Measurements from ENCODE around the gene ANGEL1. TPM values are rescaled to one million over a fixed set of nuclear protein-coding genes. Genes with fewer than 3 reads are reported as not detected.

Gene ANGEL1
- total RNA-seq, 1 experiment from 2014 or later: 31.7 TPM

DNA sequence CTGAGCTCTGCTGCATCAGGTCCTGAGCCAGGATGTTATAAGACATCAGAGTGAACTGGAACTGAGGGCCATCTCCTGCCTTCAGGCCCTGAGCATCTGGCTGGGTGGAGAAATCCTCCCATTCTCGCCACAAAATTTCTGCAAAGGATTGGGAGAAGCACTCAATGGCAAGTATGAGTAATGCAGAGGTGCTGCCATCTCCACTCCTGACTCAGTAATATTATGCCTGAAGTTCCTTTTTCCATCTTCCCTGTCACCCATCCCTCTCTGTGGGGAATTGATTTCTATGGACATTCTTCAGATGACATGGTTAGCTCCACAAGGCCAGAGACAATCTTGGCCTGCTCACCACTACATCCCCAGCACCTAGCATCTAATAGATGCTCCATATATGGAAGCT is 4.7 kb downstream of the ANGEL1 start:
- ChIA-PET CTCF (no interaction called here), POLR2A (ENCODE audit: unreplicated experiment) (no interaction called here)
- H3K4me1 ChIP-seq (replicated peaks; ENCODE audit: insufficient read depth): peaks cover 14% of the 10 kb centered on the region
- BruUV-seq (replicated peaks): no TSS peak
- no peak for DNase-seq
- intact Hi-C loops (cut with micrococcal nuclease; ENCODE audit: unreplicated experiment): no loop called here
- H3K79me2 ChIP-seq (ENCODE audit: low read depth): peaks cover 16% of the 10 kb centered on the region
- no peak overlapping the region for H2AFZ ChIP-seq
- H3K4me3 ChIP-seq: no peak overlapping the region
- peaks cover 2% of the 10 kb centered on the region; the same call in 1 of the 2 replicates for H3F3A ChIP-seq (ENCODE audit: insufficient read depth, low read depth)
- H3K9me3 ChIP-seq (ENCODE audit: insufficient read depth, low read depth): no peaks in the 10 kb centered on the region
- H4K20me1 ChIP-seq (ENCODE audit: insufficient read depth): peaks cover 5% of the 10 kb centered on the region
- no peaks in the 10 kb centered on the region for H3K9me2 ChIP-seq (ENCODE audit: insufficient read depth)
- peaks cover 3% of the 10 kb centered on the region; the same call in 1 of the 2 replicates for H3K36me3 ChIP-seq (ENCODE audit: low read depth)
- no peaks in the 10 kb centered on the region for H3K27me3 ChIP-seq (ENCODE audit: insufficient read depth, low read depth)
- no peak for TF ChIP-seq EZH2 (IDR thresholded peaks at IDR 0.05; ENCODE audit: low read depth)
- TF ChIP-seq, protein P1, sequence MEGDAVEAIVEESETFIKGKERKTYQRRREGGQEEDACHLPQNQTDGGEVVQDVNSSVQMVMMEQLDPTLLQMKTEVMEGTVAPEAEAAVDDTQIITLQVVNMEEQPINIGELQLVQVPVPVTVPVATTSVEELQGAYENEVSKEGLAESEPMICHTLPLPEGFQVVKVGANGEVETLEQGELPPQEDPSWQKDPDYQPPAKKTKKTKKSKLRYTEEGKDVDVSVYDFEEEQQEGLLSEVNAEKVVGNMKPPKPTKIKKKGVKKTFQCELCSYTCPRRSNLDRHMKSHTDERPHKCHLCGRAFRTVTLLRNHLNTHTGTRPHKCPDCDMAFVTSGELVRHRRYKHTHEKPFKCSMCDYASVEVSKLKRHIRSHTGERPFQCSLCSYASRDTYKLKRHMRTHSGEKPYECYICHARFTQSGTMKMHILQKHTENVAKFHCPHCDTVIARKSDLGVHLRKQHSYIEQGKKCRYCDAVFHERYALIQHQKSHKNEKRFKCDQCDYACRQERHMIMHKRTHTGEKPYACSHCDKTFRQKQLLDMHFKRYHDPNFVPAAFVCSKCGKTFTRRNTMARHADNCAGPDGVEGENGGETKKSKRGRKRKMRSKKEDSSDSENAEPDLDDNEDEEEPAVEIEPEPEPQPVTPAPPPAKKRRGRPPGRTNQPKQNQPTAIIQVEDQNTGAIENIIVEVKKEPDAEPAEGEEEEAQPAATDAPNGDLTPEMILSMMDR (conservative IDR thresholded peaks at IDR 0.05): no peak
- H3K27ac ChIP-seq: no peak overlapping the region
- no peak overlapping the region for H3K4me2 ChIP-seq

DNA sequence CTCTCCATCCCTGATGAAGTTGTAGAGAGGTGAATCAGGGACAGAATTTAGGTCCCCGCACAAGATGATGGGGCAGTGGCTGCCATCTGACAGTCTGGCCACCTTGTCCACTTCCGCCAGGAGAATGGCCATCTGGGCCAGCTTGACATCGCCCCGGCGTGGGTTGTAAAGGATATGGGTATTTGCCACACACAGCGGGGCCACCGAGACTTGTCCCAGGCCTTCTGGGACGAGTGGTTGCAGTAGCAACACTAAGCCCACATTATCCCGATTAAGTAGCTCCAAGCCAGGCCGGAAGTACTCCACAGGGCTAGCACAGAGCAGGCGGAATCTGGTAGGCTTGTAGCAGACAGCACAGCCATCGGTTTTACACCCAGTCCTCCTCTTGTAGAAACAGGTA is 6.2 kb downstream of the ANGEL1 start:
- Histone ChIP-seq H2AFZ (no peak overlapping the region), H3K9me3 (ENCODE audit: insufficient read depth, low read depth) (no peaks in the 10 kb centered on the region), H4K20me1 (ENCODE audit: insufficient read depth) (peaks cover 5% of the 10 kb centered on the region), H3F3A (ENCODE audit: insufficient read depth, low read depth) (no peaks in the 10 kb centered on the region), H3K27me3 (ENCODE audit: insufficient read depth, low read depth) (no peaks in the 10 kb centered on the region), H3K4me1 (replicated peaks; ENCODE audit: insufficient read depth) (peaks cover 11% of the 10 kb centered on the region), H3K79me2 (ENCODE audit: low read depth) (peaks cover 10% of the 10 kb centered on the region), H3K36me3 (ENCODE audit: low read depth) (peaks cover 7% of the 10 kb centered on the region), H3K4me3 (no peak overlapping the region), H3K4me2 (no peak overlapping the region), H3K9me2 (ENCODE audit: insufficient read depth) (no peaks in the 10 kb centered on the region), H3K27ac (no peak overlapping the region)
- no TSS peak for BruUV-seq (replicated peaks)
- ChIA-PET POLR2A (ENCODE audit: unreplicated experiment) (interaction anchor here (0.7 kb wide), 1 partner anchor 458 kb away, joined by 4 read pairs; no protein-coding TSS in a partner anchor), CTCF (no interaction called here)
- TF ChIP-seq, protein P1 (conservative IDR thresholded peaks at IDR 0.05): no peak
- no peak for TF ChIP-seq EZH2 (IDR thresholded peaks at IDR 0.05; ENCODE audit: low read depth)
- DNase-seq: no peak
- intact Hi-C loops (cut with micrococcal nuclease; ENCODE audit: unreplicated experiment): no loop called here

DNA sequence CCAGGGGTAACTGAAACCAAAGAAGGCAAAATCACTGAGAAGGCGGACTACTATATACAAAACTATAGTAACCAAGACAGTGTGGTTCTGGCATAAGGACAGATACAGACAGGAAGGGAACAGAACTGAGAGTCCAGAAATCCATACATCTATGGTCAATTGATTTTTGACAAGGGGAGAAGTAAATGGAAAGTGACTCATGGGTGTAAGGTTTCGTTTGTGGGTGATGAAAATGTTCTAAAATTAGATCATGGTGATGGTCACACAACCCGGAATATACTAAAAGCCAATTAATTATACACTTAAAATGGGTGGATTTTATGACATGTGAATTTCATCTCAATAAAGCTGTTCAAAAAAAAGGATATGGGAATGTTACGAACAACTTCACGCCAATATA is 18.7 kb downstream of the ANGEL1 start:
- no peaks in the 10 kb centered on the region for H3F3A ChIP-seq (ENCODE audit: insufficient read depth, low read depth)
- no peak for TF ChIP-seq EZH2 (IDR thresholded peaks at IDR 0.05; ENCODE audit: low read depth)
- TF ChIP-seq, protein P1 (conservative IDR thresholded peaks at IDR 0.05): no peak
- H4K20me1 ChIP-seq (ENCODE audit: insufficient read depth): no peaks in the 10 kb centered on the region
- H3K27me3 ChIP-seq (ENCODE audit: insufficient read depth, low read depth): no peaks in the 10 kb centered on the region
- H3K4me1 ChIP-seq (replicated peaks; ENCODE audit: insufficient read depth): no peaks in the 10 kb centered on the region
- POLR2A ChIA-PET (ENCODE audit: unreplicated experiment): no interaction called here
- intact Hi-C loops (cut with micrococcal nuclease; ENCODE audit: unreplicated experiment): no loop called here
- H3K27ac ChIP-seq: no peak overlapping the region
- no peak overlapping the region for H2AFZ ChIP-seq
- 0 out of 2 replicates have a peak, but pooled peaks cover 14% of the 10 kb centered on the region for H3K36me3 ChIP-seq (ENCODE audit: low read depth)
- H3K4me2 ChIP-seq: no peak overlapping the region
- H3K9me2 ChIP-seq (ENCODE audit: insufficient read depth): no peaks in the 10 kb centered on the region
- CTCF ChIA-PET: no interaction called here
- no peaks in the 10 kb centered on the region for H3K79me2 ChIP-seq (ENCODE audit: low read depth)
- H3K4me3 ChIP-seq: no peak overlapping the region
- BruUV-seq (replicated peaks): no TSS peak
- DNase-seq: no peak
- H3K9me3 ChIP-seq (ENCODE audit: insufficient read depth, low read depth): no peaks in the 10 kb centered on the region
